KOPT-K1 (cell line): ENCODE measurements around the gene DUSP2.
A peak's percentile ranks its signal among the peaks of the same experiment; 100 is the strongest.

ENCODE experiments used
- H3K27ac ChIP-seq: fragments of 200-600 bp; sonication (generic); 2 replicates; pipeline ENCODE4 v1.5.1; 2016; ENCODE audit warnings: antibody characterized with exemption, mild to moderate bottlenecking, low read depth, low read length; ENCODE audit not compliant: poor library complexity, severe bottlenecking
- H3K36me3 ChIP-seq: fragments of 200-600 bp; sonication (generic); 2 replicates; pipeline ENCODE4 v1.5.1; 2017; ENCODE audit warnings: antibody characterized with exemption, mild to moderate bottlenecking, low read length, moderate library complexity; ENCODE audit not compliant: insufficient read depth
- H3K9me3 ChIP-seq: fragments of 200-600 bp; sonication (generic); 2 replicates; pipeline ENCODE4 v1.5.1; 2017; ENCODE audit warnings: antibody characterized with exemption, low read length, mild to moderate bottlenecking; ENCODE audit not compliant: insufficient read depth, poor library complexity, severe bottlenecking

Gene DUSP2

GRCh38 chr2:96145036-96145847 is at the start of gene DUSP2:
Gene DUSP2, minus strand, starts transcription at chr2:96145440. Its CDS starts 86 bp downstream, at chr2:96145354.
- Histone ChIP-seq H3K36me3 (peaks cover 28% of the 10 kb centered on the region), H3K9me3 (no peaks in the 10 kb centered on the region), H3K27ac (peak within 1 kb of the TSS; percentile 96)

DNA sequence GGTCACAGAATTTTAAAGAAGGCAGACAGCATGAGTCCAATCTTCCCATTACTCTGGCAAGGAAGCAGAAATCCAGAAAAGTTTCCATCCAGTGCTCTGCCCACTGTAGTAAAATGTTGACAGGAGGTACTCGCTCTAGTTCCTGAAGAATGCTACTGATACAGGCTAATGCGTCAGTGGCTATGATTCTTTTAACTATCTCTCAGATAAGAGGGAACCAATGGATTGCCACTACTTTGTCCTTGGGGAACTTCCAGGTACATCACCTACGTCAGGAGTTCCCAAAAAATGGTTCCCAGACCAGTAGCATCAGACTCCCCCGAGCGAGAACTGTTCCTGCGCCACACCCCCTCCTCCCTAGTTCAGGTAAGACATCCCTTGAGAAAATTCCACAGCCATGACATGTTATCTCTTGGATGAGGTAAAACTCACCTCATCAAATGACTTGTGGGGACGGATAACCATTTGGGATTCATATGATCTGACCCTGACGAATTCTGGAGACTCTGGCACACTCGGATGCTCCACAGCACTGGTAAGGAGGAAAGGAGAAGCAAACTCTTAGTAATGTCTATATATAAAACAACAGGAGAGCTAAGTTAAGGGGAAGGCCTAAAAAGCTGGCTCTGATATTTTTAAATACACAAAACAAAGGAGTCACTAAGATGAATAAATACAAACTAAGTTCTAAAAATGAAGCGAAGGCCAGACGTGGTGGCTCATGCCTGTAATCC is 46.9 kb upstream of the DUSP2 start:
- no peak overlapping the region for H3K27ac ChIP-seq
- peaks cover 91% of the 10 kb centered on the region for H3K36me3 ChIP-seq

GRCh38 chr2:96188821-96189526 is 43.7 kb upstream of the DUSP2 start:
- H3K36me3 ChIP-seq: peaks cover 100% of the 10 kb centered on the region
- H3K9me3 ChIP-seq: no peaks in the 10 kb centered on the region
- H3K27ac ChIP-seq: no peak overlapping the region

More for the DNA sequence above, 46.9 kb upstream of the DUSP2 start:
- no peaks in the 10 kb centered on the region for H3K9me3 ChIP-seq

GRCh38 chr2:96186562-96186961 is 41.3 kb upstream of the DUSP2 start:
- H3K9me3 ChIP-seq: no peaks in the 10 kb centered on the region
- H3K27ac ChIP-seq: no peak overlapping the region
- peaks cover 85% of the 10 kb centered on the region for H3K36me3 ChIP-seq

GRCh38 chr2:96185516-96185915 is 40.3 kb upstream of the DUSP2 start:
- Histone ChIP-seq H3K27ac (no peak overlapping the region), H3K36me3 (peaks cover 75% of the 10 kb centered on the region), H3K9me3 (no peaks in the 10 kb centered on the region)

DNA sequence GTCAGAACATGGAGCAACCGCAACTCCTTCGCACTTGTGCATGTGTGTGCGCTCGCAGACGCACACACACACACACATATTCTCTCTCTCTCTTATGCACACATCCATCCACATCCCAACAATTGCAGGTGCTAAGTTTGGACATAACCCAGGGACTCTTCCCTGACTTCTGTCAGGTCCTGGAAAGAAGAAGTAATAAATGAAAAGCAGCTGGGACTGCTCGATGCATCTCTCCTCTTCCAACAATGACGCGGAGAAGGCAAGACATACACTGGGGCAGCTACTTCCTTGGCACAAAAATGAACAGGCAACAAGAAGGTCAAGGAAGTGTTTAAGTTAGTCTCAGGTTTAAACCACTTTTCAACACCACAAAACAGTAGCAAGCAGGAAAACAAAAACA is 39.7 kb upstream of the DUSP2 start:
- H3K27ac ChIP-seq: no peak overlapping the region
- no peaks in the 10 kb centered on the region for H3K9me3 ChIP-seq
- peaks cover 69% of the 10 kb centered on the region for H3K36me3 ChIP-seq

DNA sequence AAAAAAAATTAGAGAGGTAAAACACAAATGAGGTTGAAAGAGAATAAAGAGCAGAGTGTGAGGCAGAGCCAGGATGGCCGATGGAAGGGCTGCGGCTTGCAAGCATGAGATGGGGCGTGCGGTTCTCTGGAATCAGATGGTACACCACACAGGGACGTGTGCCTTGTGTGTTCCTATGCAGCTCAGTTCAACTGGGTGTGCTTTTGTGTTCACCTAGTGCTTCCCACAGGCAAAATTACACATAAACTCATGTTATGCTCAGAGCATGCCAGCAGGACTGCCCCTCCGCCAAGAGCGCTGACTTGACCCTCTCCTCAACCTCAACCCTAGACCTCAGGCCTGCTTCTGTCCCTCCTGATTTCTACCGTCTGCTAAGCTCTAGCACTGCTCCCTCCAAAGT is 38.9 kb upstream of the DUSP2 start:
- Histone ChIP-seq H3K27ac (no peak overlapping the region), H3K9me3 (no peaks in the 10 kb centered on the region), H3K36me3 (peaks cover 61% of the 10 kb centered on the region)

DNA sequence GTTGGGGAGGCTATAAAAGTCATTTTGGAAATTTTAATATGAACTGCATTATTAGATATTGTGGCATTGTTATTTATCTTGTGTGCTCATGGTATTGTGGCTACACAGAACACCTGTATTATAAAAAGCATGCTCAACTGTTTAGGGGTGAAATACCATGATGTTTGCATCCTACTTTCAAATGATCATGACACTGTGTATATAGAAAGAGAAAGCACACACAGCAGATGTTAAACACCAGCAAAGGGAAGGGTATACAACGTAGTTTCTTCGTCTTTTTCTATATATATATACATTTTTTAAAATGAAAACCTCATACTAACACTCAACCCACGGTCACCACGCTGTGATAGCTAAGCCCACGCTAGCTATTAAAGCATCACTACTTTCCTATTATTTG is 36.3 kb upstream of the DUSP2 start:
- Histone ChIP-seq H3K9me3 (no peaks in the 10 kb centered on the region), H3K36me3 (peaks cover 35% of the 10 kb centered on the region), H3K27ac (no peak overlapping the region)

- peaks cover 25% of the 10 kb centered on the region for H3K36me3 ChIP-seq
- H3K27ac ChIP-seq: no peak overlapping the region
- H3K9me3 ChIP-seq: no peaks in the 10 kb centered on the region
Measured at GRCh38 chr2:96180521-96180920, 35.3 kb upstream of the DUSP2 start.

DNA sequence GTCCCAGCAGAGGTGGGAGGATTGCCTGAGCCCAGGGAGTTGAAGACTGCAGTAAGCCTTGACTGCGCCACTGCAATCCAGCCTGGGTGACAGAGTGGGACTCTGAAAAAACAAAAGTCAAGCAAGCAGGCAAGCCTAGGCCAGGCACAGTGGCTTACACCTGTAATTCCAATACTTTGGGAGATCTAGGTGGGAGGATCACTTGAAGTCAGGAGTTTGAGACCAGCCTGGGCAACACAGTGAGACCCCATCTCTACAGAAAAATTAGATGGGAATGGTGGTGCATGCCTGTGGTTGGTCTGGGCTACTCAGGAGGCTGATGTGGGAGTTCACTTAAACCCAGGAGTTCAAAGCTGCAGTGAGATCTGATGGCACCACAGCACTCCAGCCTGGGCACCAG is 34.8 kb upstream of the DUSP2 start:
- no peaks in the 10 kb centered on the region for H3K9me3 ChIP-seq
- H3K27ac ChIP-seq: no peak overlapping the region
- H3K36me3 ChIP-seq: peaks cover 19% of the 10 kb centered on the region

GRCh38 chr2:96176661-96177060 is 31.4 kb upstream of the DUSP2 start:
- Histone ChIP-seq H3K36me3 (no peaks in the 10 kb centered on the region), H3K27ac (no peak overlapping the region), H3K9me3 (no peaks in the 10 kb centered on the region)

DNA sequence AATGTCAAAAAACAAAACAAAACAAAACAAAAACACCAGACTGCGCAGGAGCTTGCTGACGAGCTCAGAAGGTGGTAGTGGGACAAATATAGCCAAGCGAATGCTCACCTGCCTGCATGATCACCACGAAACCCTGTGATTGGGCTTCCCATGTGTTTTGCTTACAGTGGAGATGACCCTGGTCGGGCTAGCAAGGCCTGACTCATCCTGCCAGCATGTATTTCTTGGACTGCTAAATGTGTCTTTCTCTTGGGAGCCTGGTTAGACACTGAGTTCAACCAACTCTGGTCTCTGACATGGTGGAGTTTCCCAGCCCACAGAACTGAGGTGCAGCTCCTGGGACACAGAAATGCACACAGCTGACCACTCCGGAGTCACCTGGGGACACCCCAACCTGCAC is 30.7 kb upstream of the DUSP2 start:
- Histone ChIP-seq H3K36me3 (no peaks in the 10 kb centered on the region), H3K9me3 (no peaks in the 10 kb centered on the region), H3K27ac (no peak overlapping the region)

DNA sequence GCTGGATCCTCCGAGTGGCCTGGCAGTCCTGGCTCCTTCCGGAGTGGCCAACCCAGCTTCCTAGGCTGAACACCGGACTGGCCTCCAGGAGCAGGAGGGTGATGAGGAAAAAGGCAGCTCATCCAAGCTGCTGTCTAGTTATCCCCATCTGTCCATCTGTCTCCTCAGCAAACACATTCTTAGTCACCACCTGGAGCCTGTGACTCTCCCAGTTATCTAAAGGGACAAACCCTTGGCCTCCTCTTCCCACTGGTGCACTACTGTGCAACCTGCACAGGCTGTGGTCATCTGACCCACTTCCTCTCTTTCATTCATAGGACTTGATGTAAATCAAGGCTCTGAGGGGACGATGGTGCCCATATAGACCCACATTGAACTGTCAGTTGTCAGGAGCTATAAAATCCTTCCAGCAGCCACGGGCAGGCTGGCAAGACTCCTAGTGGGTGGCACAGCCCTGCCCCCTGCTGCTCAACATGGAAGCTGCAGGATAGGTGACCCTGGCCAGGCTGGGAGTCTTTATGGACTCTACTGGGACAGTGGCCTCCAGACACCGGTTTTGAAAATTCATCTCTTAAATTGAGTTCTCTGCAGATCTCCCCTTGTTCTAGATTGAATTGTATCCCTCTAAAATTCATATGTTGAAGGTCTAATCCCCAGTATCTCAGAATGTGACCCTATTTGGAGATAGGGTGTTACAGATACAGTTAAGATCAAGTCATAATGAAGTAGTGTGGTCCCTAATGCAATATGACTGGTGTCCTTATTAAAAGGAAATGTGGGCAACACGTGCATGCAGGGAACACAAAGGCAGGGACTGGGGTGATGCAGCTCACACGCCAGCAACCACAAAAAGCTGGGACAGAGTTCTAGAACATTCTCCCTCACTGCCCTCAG is 29.3 kb upstream of the DUSP2 start:
- Histone ChIP-seq H3K36me3 (no peaks in the 10 kb centered on the region), H3K27ac (peak overlapping the region; percentile 22), H3K9me3 (no peaks in the 10 kb centered on the region)

GRCh38 chr2:96171831-96172230 is 26.6 kb upstream of the DUSP2 start:
- no peaks in the 10 kb centered on the region for H3K36me3 ChIP-seq
- no peak overlapping the region for H3K27ac ChIP-seq
- H3K9me3 ChIP-seq: no peaks in the 10 kb centered on the region
